HG03432 (cell line): ENCODE measurements around the gene SMCO3.

Experiments used
- ATAC-seq: cut with Tn5 transposase; IDR thresholded peaks from one replicate; pipeline ENCODE4 v1.9.1; 2021; ENCODE audit warnings: mild to moderate bottlenecking, moderate library complexity; ENCODE audit not compliant: unreplicated experiment

Gene SMCO3

DNA sequence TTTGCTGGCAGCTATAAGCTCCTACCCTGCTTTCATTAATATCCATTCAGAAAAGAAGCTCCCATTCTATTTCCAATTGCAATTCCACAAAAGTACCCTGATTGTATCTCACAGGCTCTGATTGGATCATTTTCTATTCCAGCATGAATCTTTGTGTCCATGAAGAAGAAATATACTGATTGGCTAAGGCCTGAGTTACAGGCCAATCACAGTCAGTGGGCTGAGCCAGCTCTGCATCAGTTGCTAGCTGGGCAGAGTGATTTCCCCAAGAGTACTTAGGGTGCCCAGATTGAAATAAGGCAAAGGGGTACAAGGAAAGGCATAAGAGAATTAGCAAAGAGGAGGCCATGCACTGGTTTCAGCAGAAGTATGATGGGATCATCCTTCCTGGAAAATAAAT, 14.9 kb upstream of the SMCO3 start:
- ATAC-seq: peak; percentile 68

DNA sequence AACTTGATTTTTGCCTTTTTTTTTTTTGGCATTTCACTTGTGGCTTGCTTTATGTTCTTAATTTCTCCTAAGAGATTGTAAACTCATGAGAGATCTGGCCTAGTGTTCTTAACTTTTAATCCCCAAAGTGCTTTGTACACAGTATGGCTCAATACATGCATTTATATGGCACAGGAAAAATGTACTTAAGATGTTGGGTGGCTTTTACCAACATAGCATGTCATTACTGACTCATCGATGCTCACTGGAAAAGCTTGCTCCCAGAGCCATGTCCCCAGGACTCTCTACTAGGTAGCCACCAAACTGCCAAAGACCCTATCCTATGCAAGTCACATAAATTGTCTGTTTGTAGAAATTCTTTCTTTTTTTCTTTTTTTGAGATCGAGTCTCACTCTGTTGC, 13.1 kb upstream of the SMCO3 start:
- ATAC-seq: no peak

- ATAC-seq: no peak
Measured at GRCh38 chr12:14826491-14826890, 12.5 kb upstream of the SMCO3 start.

DNA sequence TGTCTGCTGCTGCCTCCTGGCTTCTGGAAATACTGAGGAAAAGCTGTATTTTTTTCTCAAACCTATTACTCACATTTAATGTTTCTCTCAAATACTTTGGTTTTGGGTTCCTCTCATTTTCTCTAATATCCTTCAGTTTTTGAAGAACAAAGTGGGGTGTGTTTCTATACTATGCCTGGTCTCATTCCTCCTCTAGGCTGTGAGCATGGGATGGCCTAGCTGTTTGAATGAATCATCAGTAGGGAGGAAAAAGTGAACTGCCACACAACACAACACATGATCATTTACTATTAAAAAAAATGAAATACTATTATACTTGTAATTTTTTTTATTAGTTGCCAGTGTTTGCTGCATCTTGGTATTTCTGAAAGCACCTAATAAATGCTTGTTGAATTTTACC, 11.3 kb upstream of the SMCO3 start:
- no peak for ATAC-seq

DNA sequence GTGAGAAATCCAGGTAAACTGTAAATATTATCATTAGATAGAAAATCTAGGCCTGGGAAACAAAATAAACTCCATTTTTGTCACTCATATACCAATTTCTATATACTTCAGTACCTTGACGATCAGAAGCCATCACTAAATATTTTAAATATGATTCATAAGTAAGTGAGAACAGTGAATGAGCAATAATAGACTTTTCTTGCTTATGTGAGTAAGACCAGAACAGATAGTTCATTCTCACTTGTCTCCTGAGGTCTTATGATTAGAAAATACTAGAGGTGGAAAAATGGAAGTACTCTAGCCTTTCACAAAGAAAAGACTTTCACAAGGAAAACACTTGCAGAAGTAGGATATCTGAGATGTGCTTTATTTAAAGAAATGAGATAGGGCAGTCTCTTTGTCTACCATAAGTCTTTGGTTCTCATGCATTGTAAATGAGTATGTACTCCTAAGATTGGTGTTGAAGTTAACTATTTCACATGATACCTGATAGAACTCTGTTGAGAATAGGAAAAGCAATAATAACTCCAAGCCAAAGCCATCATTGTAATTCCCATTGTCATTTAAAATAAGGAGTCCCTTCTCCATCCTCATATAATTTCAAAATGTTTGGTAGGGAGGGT, 10.1 kb upstream of the SMCO3 start:
- no peak for ATAC-seq

DNA sequence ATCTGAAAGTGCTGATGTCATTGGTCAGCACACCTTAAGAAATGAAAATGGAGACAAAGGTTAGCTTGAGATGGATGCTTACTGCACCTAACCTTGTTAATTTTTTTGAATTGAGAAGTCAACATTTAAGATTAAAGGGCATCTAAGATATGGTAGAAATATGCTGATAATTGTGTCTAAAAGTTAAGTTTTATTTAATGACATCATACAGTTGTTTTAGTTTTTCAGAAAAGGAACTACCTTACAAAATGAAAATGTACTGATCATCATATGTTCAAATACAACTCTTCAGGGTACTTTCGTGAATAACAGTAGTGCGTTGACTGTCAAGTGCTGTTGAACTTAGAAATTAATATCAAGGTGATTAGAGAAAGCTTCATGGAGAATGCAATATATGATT, 2.5 kb downstream of the SMCO3 start:
- ATAC-seq: no peak

DNA sequence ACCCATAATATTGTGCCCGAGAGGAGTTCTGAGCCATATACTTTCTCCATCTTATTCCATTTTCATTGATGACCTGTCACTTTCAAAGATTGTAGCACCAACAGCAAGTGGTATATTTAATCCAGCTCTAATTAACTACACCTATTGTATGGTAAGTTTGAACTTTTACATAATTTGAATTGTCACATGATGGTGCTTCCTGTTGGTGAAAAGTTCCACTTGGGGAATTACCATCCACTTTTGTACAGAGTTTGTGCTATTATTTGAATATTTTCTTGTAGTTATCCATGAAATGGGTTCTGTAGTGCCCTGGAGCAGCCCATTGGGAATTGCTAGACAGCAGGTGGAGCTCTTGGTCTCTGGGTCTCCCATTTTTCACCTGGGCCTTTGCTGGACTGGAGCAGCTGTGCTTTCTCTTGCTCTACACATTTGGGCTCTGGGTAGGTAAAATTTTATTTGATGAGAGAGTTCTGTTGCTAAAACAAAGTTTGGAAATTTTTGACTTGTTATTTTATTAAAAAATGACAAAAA, 3.0 kb downstream of the SMCO3 start:
- ATAC-seq: no peak

DNA sequence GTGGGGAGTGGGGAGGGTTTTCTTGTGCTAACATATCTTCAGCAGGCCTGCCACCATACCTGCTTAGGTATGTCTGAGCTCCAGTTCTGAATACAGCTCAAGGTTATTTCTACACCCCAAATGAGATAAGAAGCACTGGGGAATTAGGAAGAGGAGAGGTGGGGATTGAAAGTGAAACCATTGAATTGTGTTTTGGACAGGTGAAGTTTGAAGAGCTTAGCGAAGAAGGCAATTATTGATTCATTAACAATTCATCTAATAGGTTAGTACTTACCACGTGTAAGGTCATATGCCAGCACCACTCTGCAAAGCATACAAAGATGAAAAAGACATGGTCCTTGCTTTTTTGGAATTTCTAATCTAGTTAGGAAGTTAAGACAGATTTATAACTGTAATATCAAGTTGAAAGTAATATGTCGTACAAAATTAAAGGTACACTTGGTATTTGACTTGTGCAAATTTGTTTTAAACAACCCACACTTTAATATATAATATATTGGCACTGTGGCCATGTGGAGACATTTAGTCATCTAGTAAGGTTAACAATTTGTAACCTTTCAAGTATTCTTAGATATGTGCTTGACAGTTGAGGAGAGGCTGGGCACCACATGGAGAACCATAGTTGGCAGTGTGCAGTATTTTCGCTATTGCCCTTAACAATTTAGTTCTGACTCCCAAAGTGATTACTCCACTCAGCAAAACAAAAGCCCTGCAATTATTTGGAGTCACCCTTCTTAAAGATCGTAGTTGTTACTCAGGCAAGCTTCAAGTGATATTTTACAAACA, 3.6 kb downstream of the SMCO3 start:
- no peak for ATAC-seq

DNA sequence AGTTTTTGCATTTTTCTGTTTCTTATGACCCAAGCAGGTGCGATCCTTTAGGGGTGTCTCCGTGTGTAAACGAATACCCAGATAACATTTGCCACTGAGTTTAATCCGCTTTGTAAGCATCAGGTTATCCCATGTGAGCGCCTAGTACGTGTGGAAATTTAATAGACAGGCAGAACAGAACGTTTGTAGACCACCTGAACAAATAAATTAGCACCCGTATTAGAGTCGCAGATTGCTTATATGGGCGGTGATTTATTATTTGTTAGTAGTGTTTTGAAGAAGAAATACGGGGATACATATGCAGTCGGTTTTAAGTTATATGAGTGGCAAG, 10.2 kb downstream of the SMCO3 start:
- ATAC-seq: peak; percentile 21

GRCh38 chr12:14803011-14803829, 10.8 kb downstream of the SMCO3 start, which contains the start of the genes C12orf60 and WBP11:
C12orf60 (plus strand) TSS chr12:14803670; CDS start chr12:14822936, 19,266 bp downstream.
WBP11 (minus strand) TSS chr12:14803478; CDS start chr12:14801383, 2,095 bp downstream.
- peak; percentile 99 for ATAC-seq

DNA sequence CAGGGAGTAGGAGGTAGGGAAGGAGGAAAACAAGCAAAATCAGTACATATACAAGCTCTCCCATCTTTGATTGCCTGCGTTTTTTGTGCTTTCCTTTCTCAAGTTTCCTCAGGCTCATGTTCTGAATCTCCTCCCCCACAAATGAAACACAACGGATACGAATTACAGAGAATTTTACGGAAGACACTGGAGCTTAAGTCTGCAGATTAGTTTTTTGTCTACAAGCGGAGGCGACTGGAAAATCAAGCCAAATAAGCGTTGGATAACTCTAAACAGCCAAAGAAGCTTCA, 11.3 kb downstream of the SMCO3 start:
- ATAC-seq: no peak

DNA sequence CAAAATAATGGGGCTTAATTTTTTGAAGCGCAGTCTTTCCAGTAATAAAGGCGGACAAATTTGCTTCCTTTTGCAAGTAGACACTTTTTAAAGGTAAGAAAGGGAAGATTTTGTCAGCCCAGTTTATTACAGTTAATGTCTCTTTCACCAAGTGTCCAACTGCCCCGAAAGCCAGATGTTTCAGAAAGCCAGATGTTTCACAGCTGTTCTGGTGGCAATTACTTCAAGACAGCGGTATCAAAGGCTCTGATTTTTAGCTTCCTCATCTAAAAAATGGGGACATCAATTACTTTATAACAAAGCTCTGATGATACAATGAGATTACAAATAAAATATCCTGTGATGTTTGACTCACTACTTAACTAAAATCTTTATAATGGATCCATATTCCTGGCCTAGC, 11.7 kb downstream of the SMCO3 start:
- ATAC-seq: no peak

DNA sequence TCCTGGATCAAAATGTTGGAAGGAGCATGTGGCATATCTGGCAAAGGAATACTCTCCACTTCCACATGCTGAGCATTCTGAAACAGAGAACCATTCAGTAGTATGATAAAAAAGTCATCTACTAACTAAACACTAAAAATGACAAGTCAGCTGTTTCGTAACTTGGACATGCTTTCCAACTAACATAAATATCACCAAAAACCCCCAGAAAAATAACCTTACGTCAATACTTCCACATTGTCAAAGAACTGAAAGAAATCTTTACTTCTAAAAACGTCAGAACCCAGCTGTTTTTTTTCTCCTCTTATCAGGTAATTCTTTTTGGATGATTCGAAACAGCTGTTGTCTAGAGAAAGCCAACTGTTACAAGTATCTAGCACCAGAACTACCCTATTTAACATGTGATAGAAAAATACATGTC, 18.9 kb downstream of the SMCO3 start:
- ATAC-seq: no peak

GRCh38 chr12:14785568-14785967, 28.4 kb downstream of the SMCO3 start:
- ATAC-seq: no peak

DNA sequence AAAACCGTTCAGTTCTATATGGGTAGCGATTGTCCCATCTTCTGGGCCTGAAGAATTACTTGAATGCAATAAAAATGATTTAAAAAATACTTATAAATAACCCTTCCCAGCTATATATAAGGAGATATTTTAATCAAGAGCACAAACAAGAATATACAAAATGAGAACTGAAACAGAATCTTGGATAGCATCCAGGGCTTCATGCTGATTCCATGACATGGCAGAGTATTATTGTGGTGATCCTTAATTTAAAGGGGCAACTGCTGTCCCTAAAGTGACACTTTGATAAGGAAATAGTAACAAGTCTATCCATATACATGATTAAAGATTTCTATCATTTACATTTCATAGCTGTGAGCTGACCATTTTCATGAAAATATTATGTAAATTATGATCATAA, 29.5 kb downstream of the SMCO3 start:
- no peak for ATAC-seq

- peak; percentile 64 for ATAC-seq
Measured at GRCh38 chr12:14782756-14783155, 31.2 kb downstream of the SMCO3 start.

DNA sequence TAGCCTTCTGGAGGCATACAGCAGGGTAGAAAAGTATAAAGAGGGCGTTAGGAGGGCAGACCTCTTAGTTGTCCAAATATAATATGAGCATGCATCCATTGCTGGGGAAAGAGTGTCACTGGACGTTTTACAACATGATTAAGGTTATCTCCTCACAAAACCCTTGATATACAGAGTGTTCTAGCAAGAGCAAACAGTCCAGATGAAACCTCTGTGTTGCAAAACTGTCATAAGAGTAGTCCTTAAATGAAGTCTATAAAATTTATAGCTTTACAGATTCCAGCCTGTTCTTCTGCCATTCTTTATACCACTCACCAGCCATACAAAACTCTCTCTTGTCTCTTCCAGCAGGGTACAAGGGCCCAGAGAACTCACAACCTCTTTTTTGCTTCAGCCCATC, 32.4 kb downstream of the SMCO3 start:
- no peak for ATAC-seq

- no peak for ATAC-seq
Measured at GRCh38 chr12:14780859-14781258, 33.1 kb downstream of the SMCO3 start.

DNA sequence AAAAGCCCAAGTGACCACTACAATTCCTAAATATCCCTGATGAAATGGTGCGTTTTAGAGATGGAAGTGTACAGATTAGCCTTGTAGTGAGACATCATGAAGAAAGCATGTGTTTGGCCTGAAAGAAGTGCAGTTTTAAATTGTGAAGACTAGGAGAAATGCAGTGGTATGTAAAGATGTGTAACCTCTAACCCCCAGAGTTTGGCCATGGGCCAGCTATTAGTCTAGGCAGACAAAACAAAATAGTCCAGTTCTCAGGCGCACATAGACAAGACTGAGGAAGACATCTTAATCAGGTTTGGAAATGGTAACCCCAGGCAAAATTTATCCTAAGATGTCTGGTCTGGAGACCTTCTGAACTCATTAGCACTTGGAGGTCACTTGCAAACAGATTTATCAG, 34.1 kb downstream of the SMCO3 start:
- no peak for ATAC-seq

DNA sequence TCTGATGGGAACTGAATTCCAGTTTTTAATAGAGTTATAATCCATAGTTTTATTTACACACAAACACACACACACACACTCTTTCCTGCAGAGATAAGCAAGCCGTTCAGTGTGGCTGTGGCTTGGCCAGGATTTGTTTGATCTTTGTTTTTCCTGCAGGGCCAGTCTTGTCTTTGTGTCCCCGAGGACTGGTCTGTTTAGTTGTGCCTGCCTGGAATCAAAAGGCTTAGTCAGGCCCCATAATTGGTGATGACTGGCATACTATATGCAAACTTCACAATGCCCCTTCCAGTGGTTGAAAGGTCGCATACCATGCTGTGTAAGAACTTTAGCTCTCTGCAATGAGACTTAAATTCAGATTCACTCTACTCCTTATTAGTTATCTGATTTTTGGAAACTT, 36.7 kb downstream of the SMCO3 start:
- no peak for ATAC-seq

GRCh38 chr12:14776236-14776961, 37.6 kb downstream of the SMCO3 start:
- no peak for ATAC-seq
